ENCODE results near the gene NPEPPS.

DNA sequence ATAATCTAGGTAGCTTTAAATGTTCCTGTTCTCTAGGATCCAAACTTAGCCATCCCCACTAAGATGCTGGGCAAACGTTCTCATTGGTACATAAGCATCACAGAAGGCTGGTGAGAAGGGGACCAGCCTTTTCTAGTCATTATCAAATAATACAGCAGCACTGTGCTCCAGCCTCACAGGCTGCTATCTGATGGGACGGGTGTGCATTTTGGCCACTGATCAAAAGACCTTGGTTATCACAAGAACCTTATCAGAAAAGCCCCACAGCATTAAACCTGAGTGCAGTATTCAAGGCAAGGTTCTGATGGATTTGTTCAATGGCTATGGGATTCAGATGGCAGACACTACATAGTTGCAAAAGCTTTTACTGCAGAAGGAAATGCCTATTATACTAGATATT is 99.7 kb downstream of the NPEPPS start:
- TF ChIP-seq, protein P1, sequence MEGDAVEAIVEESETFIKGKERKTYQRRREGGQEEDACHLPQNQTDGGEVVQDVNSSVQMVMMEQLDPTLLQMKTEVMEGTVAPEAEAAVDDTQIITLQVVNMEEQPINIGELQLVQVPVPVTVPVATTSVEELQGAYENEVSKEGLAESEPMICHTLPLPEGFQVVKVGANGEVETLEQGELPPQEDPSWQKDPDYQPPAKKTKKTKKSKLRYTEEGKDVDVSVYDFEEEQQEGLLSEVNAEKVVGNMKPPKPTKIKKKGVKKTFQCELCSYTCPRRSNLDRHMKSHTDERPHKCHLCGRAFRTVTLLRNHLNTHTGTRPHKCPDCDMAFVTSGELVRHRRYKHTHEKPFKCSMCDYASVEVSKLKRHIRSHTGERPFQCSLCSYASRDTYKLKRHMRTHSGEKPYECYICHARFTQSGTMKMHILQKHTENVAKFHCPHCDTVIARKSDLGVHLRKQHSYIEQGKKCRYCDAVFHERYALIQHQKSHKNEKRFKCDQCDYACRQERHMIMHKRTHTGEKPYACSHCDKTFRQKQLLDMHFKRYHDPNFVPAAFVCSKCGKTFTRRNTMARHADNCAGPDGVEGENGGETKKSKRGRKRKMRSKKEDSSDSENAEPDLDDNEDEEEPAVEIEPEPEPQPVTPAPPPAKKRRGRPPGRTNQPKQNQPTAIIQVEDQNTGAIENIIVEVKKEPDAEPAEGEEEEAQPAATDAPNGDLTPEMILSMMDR (IDR thresholded peaks at IDR 0.05) = no peak
- TF ChIP-seq EZH2 (IDR thresholded peaks at IDR 0.05) = no peak

All from neural progenitor cell (in vitro differentiated cells).